Neuronal stem cell (in vitro differentiated cells): ENCODE data around the gene UBE3B.

ENCODE experiments used
- DNase-seq: peaks from one replicate; pipeline ENCODE4 v3.0.0-alpha.2; 2013; ENCODE audit warnings: low spot score
- H2AFZ ChIP-seq: one replicate; pipeline ENCODE4 v1.6.1; 2013; ENCODE audit warnings: mild to moderate bottlenecking, low read length, inconsistent platforms
- H2AK5ac ChIP-seq: 2 replicates; pipeline ENCODE4 v1.6.1; 2013; ENCODE audit warnings: low read depth, mild to moderate bottlenecking, inconsistent platforms, low read length, moderate library complexity, mixed read lengths
- H2BK120ac ChIP-seq: 2 replicates; pipeline ENCODE4 v1.6.1; 2013; ENCODE audit warnings: low read depth, mild to moderate bottlenecking, inconsistent platforms, low read length, moderate library complexity, mixed read lengths
- H2BK12ac ChIP-seq: one replicate; pipeline ENCODE4 v1.6.1; 2013; ENCODE audit warnings: low read length, inconsistent platforms
- H2BK15ac ChIP-seq: 2 replicates; pipeline ENCODE4 v1.6.1; 2013; ENCODE audit warnings: mild to moderate bottlenecking, low read length, inconsistent platforms, mixed read lengths
- H2BK5ac ChIP-seq: one replicate; pipeline ENCODE4 v1.6.1; 2013; ENCODE audit warnings: inconsistent platforms, mild to moderate bottlenecking, low read length, moderate library complexity
- H3K14ac ChIP-seq: one replicate; pipeline ENCODE4 v1.6.1; 2013; ENCODE audit warnings: low read length, inconsistent platforms
- H3K18ac ChIP-seq: 2 replicates; pipeline ENCODE4 v1.6.1; 2013; ENCODE audit warnings: low read length, inconsistent platforms
- H3K23ac ChIP-seq: 2 replicates; pipeline ENCODE4 v1.6.1; 2013; ENCODE audit warnings: low read depth, mild to moderate bottlenecking, mixed read lengths, low read length, inconsistent platforms; ENCODE audit not compliant: poor library complexity
- H3K27ac ChIP-seq: replicated peaks from 3 replicates; pipeline ENCODE4 v1.5.1; 2013; ENCODE audit warnings: low read length, inconsistent platforms
- H3K27me3 ChIP-seq, 3 experiments: 2 replicates each; pipeline ENCODE4 v1.6.1; 2013; ENCODE audit warnings: low read length in 3 of 3, mild to moderate bottlenecking in 2 of 3, inconsistent platforms in 1 of 3, low read depth in 1 of 3, mixed read lengths in 1 of 3, moderate library complexity in 1 of 3; ENCODE audit not compliant: control insufficient read depth in 3 of 3, insufficient read depth in 3 of 3
- H3K36me3 ChIP-seq, 2 donors: replicated peaks in 1 of 2; 2 replicates each; pipeline ENCODE4 v1.6.1; 2013; ENCODE audit warnings: low read length in 2 of 2; ENCODE audit not compliant: control insufficient read depth in 2 of 2, insufficient read depth in 2 of 2
- H3K4ac ChIP-seq: 2 replicates; pipeline ENCODE4 v1.6.1; 2013; ENCODE audit warnings: inconsistent platforms, mild to moderate bottlenecking, low read length, moderate library complexity
- H3K4me1 ChIP-seq, 2 donors: 1 replicate in 1 of 2; 2 replicates in 1 of 2; pipeline ENCODE4 v1.6.1; 2013; ENCODE audit warnings: low read length in 2 of 2, low read depth in 1 of 2; ENCODE audit not compliant: control insufficient read depth in 2 of 2, insufficient read depth in 1 of 2
- H3K4me2 ChIP-seq: one replicate; pipeline ENCODE4 v1.6.1; 2013; ENCODE audit warnings: mild to moderate bottlenecking, low read length, inconsistent platforms; ENCODE audit not compliant: insufficient read depth, poor library complexity, severe bottlenecking
- H3K4me3 ChIP-seq, 2 donors: 2 replicates each; pipeline ENCODE4 v1.5.1; 2013; ENCODE audit warnings: low read length in 2 of 2, mild to moderate bottlenecking in 2 of 2, inconsistent platforms in 1 of 2, moderate library complexity in 1 of 2
- H3K79me1 ChIP-seq: one replicate; pipeline ENCODE4 v1.6.1; 2013; ENCODE audit warnings: low read depth, mild to moderate bottlenecking, inconsistent platforms, low read length, moderate library complexity
- H3K9ac ChIP-seq: one replicate; pipeline ENCODE4 v1.6.1; 2013; ENCODE audit warnings: mild to moderate bottlenecking, low read depth, low read length, inconsistent platforms; ENCODE audit not compliant: poor library complexity
- H3K9me3 ChIP-seq, 2 donors: replicated peaks in 1 of 2; 2 replicates each; pipeline versions ENCODE3 to v1.6.1; 2013; ENCODE audit warnings: low read length in 2 of 2, mild to moderate bottlenecking in 2 of 2, inconsistent platforms in 1 of 2, low read depth in 1 of 2, mixed read lengths in 1 of 2, moderate library complexity in 1 of 2; ENCODE audit not compliant: control insufficient read depth in 2 of 2, insufficient read depth in 1 of 2
- H4K8ac ChIP-seq: one replicate; pipeline ENCODE4 v1.6.1; 2013; ENCODE audit warnings: low read depth, mild to moderate bottlenecking, inconsistent platforms, low read length, moderate library complexity
- H4K91ac ChIP-seq: one replicate; pipeline ENCODE4 v1.6.1; 2013; ENCODE audit warnings: low read length, low read depth, mild to moderate bottlenecking, inconsistent platforms; ENCODE audit not compliant: poor library complexity
- WGBS, 2 donors: extraction: QIAGEN DNeasy Blood & Tissue Kit; methylation state at CpG; one replicate each; pipeline ENCODE4 v1.1.7; 2013; ENCODE audit warnings: missing lambda C conversion rate in 2 of 2, mixed read lengths in 1 of 2; ENCODE audit not compliant: insufficient read length in 2 of 2, insufficient replicate concordance in 1 of 2; ENCODE audit errors: extremely low coverage in 2 of 2; 5-methylcytosine and 5-hydroxymethylcytosine counted together

UBE3B gene

GRCh38 chr12:109430244-109430643 is 47.2 kb upstream of the UBE3B start:
- Histone ChIP-seq H4K91ac (no peak overlapping the region), H2BK5ac (no peak overlapping the region), H3K14ac (no peak overlapping the region), H2BK15ac (no peak overlapping the region), H3K27me3 (no peaks in the 10 kb centered on the region), H3K4ac (no peak overlapping the region), H3K4me3 (no peak overlapping the region), H3K79me1 (no peaks in the 10 kb centered on the region), H3K18ac (no peak overlapping the region), H3K4me2 (no peak overlapping the region), H3K27ac (no peak overlapping the region), H3K9me3 (peaks cover 0 to 8% of the 10 kb centered on the region in 2 donors), H4K8ac (no peak overlapping the region), H2AFZ (no peak overlapping the region), H2BK120ac (no peak overlapping the region), H3K9ac (no peak overlapping the region), H3K36me3 (no peaks in the 10 kb centered on the region), H3K4me1 (no peaks in the 10 kb centered on the region), H2AK5ac (no peak overlapping the region), H3K23ac (no peak overlapping the region), H2BK12ac (no peak overlapping the region)
- no CpG with 5 or more reads among the region's 6 CpGs for WGBS, 2 donors
- DNase-seq, result no peak

GRCh38 chr12:109432431-109432830 is 45.0 kb upstream of the UBE3B start:
- H3K9ac ChIP-seq, result no peak overlapping the region
- no peak overlapping the region for H3K23ac ChIP-seq
- H2BK15ac ChIP-seq, result no peak overlapping the region
- DNase-seq, result no peak
- no peaks in the 10 kb centered on the region for H3K27me3 ChIP-seq
- H2BK120ac ChIP-seq, result no peak overlapping the region
- H3K4ac ChIP-seq, result no peak overlapping the region
- no peaks in the 10 kb centered on the region for H3K79me1 ChIP-seq
- H3K27ac ChIP-seq, result no peak overlapping the region
- no peak overlapping the region for H3K18ac ChIP-seq
- H2BK12ac ChIP-seq, result no peak overlapping the region
- no peak overlapping the region for H3K4me3 ChIP-seq
- no peak overlapping the region for H4K8ac ChIP-seq
- H2AFZ ChIP-seq, result peak overlapping the region; percentile 4
- no peak overlapping the region for H3K14ac ChIP-seq
- peaks cover 0 to 8% of the 10 kb centered on the region in 2 donors for H3K9me3 ChIP-seq
- no peak overlapping the region for H3K4me2 ChIP-seq
- no peak overlapping the region for H2AK5ac ChIP-seq
- no peaks in the 10 kb centered on the region for H3K4me1 ChIP-seq
- WGBS, 2 donors, result no CpG with 5 or more reads among the region's 6 CpGs
- H2BK5ac ChIP-seq, result no peak overlapping the region
- no peaks in the 10 kb centered on the region for H3K36me3 ChIP-seq
- H4K91ac ChIP-seq, result no peak overlapping the region

- H3K4me1 ChIP-seq, result no peaks in the 10 kb centered on the region
- DNase-seq, result peak; percentile 52
- H3K9ac ChIP-seq, result no peak overlapping the region
- H2BK5ac ChIP-seq, result no peak overlapping the region
- no peak overlapping the region for H2BK15ac ChIP-seq
- H3K14ac ChIP-seq, result no peak overlapping the region
- H4K91ac ChIP-seq, result no peak overlapping the region
- no peak overlapping the region for H2AK5ac ChIP-seq
- H3K4me3 ChIP-seq, result no peak overlapping the region
- no peaks in the 10 kb centered on the region for H3K27me3 ChIP-seq
- no peak overlapping the region for H3K27ac ChIP-seq
- H2BK12ac ChIP-seq, result no peak overlapping the region
- H3K9me3 ChIP-seq, result peaks cover 0 to 8% of the 10 kb centered on the region in 2 donors
- no CpG with 5 or more reads among the region's 14 CpGs for WGBS, 2 donors
- H4K8ac ChIP-seq, result no peak overlapping the region
- peak overlapping the region; percentile 4 for H2AFZ ChIP-seq
- no peak overlapping the region for H3K18ac ChIP-seq
- H3K4me2 ChIP-seq, result no peak overlapping the region
- no peaks in the 10 kb centered on the region for H3K79me1 ChIP-seq
- H3K23ac ChIP-seq, result no peak overlapping the region
- H3K36me3 ChIP-seq, result no peaks in the 10 kb centered on the region
- H2BK120ac ChIP-seq, result no peak overlapping the region
- H3K4ac ChIP-seq, result no peak overlapping the region
Observed at GRCh38 chr12:109432842-109433304, 44.6 kb upstream of the UBE3B start.

GRCh38 chr12:109433618-109434017 is 43.8 kb upstream of the UBE3B start:
- Histone ChIP-seq H3K23ac (no peak overlapping the region), H2BK15ac (no peak overlapping the region), H3K27ac (no peak overlapping the region), H3K18ac (no peak overlapping the region), H2BK5ac (no peak overlapping the region), H3K4me2 (no peak overlapping the region), H3K9me3 (peaks cover 0 to 8% of the 10 kb centered on the region in 2 donors), H3K4ac (no peak overlapping the region), H4K8ac (no peak overlapping the region), H3K9ac (no peak overlapping the region), H3K36me3 (no peaks in the 10 kb centered on the region), H3K14ac (no peak overlapping the region), H2AK5ac (no peak overlapping the region), H2BK120ac (no peak overlapping the region), H3K4me3 (no peak overlapping the region), H2BK12ac (no peak overlapping the region), H2AFZ (peak overlapping the region; percentile 4), H4K91ac (no peak overlapping the region), H3K27me3 (no peaks in the 10 kb centered on the region), H3K79me1 (no peaks in the 10 kb centered on the region), H3K4me1 (no peaks in the 10 kb centered on the region)
- WGBS, 2 donors, result no CpG with 5 or more reads among the region's 4 CpGs
- DNase-seq, result no peak
